Natural killer cell treated with Interleukin-12 subunit alpha and Interleukin-12 subunit beta and Interleukin-15 and Interleukin-18, amount 100 ng/mL, for 72 hours (primary cell): Measurements from ENCODE around the gene PLA2G2C. TPM values are rescaled to one million over a fixed set of nuclear protein-coding genes. Genes with fewer than 3 reads are reported as not detected.
A peak's percentile ranks its signal among the peaks of the same experiment; 100 is the strongest.

Source experiments
- ATAC-seq, 2 donors: fragments of 150-1000 bp; cut with Tn5 transposase in 1 of 2; sonication (Bioruptor Pico), chemical (Tn5 transposase) in 1 of 2; 2 replicates each; pipeline ENCODE4 v1.10.0; 2021
- DNase-seq: peaks from one replicate; pipeline ENCODE4 v3.0.0; 2022; ENCODE audit warnings: low spot score
- H3K27ac Mint-ChIP-seq, 2 donors: 1 replicate in 1 of 2; 2 replicates in 1 of 2; pipeline ENCODE4 v1.8.0; 2022; ENCODE audit warnings: mixed read lengths in 2 of 2, mild to moderate bottlenecking in 1 of 2, moderate library complexity in 1 of 2
- H3K27me3 Mint-ChIP-seq, 2 donors: 1 replicate in 1 of 2; 2 replicates in 1 of 2; pipeline ENCODE4 v1.8.0; 2022; ENCODE audit warnings: mixed read lengths in 2 of 2
- H3K36me3 Mint-ChIP-seq: one replicate; pipeline ENCODE4 v1.8.0; 2022; ENCODE audit warnings: mixed read lengths
- H3K4me1 Mint-ChIP-seq, 2 donors: 1 replicate in 1 of 2; 2 replicates in 1 of 2; pipeline ENCODE4 v1.8.0; 2022; ENCODE audit warnings: low read depth in 2 of 2, mixed read lengths in 2 of 2, mild to moderate bottlenecking in 1 of 2
- H3K4me3 Mint-ChIP-seq: one replicate; pipeline ENCODE4 v1.8.0; 2022; ENCODE audit warnings: mixed read lengths
- H3K9me3 Mint-ChIP-seq: 2 replicates; pipeline ENCODE4 v1.8.0; 2022; ENCODE audit warnings: mixed read lengths
- total RNA-seq, 2 donors: library from RNA; stranded (reverse); gene quantifications; one replicate each; pipeline ENCODE4 v1.2.3, GENCODE V29; 2022

Gene PLA2G2C
- total RNA-seq, 2 donors from 2014 or later, result 0.17 TPM; not detected in 1

GRCh38 chr1:20149601-20150325, 36.6 kb downstream of the PLA2G2C start:
- Mint-ChIP-seq H3K27me3 (no peaks in the 10 kb centered on the region), H3K4me1 (peaks cover 10 to 13% of the 10 kb centered on the region in 2 donors), H3K9me3 (no peaks in the 10 kb centered on the region), H3K4me3 (no peak overlapping the region), H3K27ac (no peak overlapping the region), H3K36me3 (no peaks in the 10 kb centered on the region)
- DNase-seq (peak; percentile 22), ATAC-seq (no peak)

GRCh38 chr1:20148571-20149500, 37.5 kb downstream of the PLA2G2C start:
- Mint-ChIP-seq H3K4me1 (peaks cover 5 to 7% of the 10 kb centered on the region in 2 donors), H3K27ac (no peak overlapping the region), H3K4me3 (no peak overlapping the region), H3K27me3 (no peaks in the 10 kb centered on the region), H3K9me3 (no peaks in the 10 kb centered on the region), H3K36me3 (no peaks in the 10 kb centered on the region)
- peak; percentile 47 for DNase-seq
- no peak for ATAC-seq

GRCh38 chr1:20147846-20148570, 38.3 kb downstream of the PLA2G2C start:
- H3K27ac Mint-ChIP-seq, result no peak overlapping the region
- H3K9me3 Mint-ChIP-seq, result no peaks in the 10 kb centered on the region
- peaks cover 5 to 7% of the 10 kb centered on the region in 2 donors for H3K4me1 Mint-ChIP-seq
- no peak for ATAC-seq
- H3K27me3 Mint-ChIP-seq, result no peaks in the 10 kb centered on the region
- H3K4me3 Mint-ChIP-seq, result no peak overlapping the region
- H3K36me3 Mint-ChIP-seq, result no peaks in the 10 kb centered on the region
- DNase-seq, result no peak

- no peaks in the 10 kb centered on the region for H3K27me3 Mint-ChIP-seq
- H3K27ac Mint-ChIP-seq, result no peak overlapping the region
- H3K4me1 Mint-ChIP-seq, result no peaks in the 10 kb centered on the region
- no peaks in the 10 kb centered on the region for H3K9me3 Mint-ChIP-seq
- ATAC-seq (no peak), DNase-seq (no peak)
- no peaks in the 10 kb centered on the region for H3K36me3 Mint-ChIP-seq
- no peak overlapping the region for H3K4me3 Mint-ChIP-seq
Observed at GRCh38 chr1:20143734-20144565, 42.4 kb downstream of the PLA2G2C start.

GRCh38 chr1:20143318-20143717, 43.0 kb downstream of the PLA2G2C start:
- ATAC-seq (no peak), DNase-seq (no peak)
- H3K27me3 Mint-ChIP-seq, result no peaks in the 10 kb centered on the region
- no peaks in the 10 kb centered on the region for H3K36me3 Mint-ChIP-seq
- H3K27ac Mint-ChIP-seq, result no peak overlapping the region
- no peaks in the 10 kb centered on the region for H3K4me1 Mint-ChIP-seq
- H3K4me3 Mint-ChIP-seq, result no peak overlapping the region
- no peaks in the 10 kb centered on the region for H3K9me3 Mint-ChIP-seq

- Mint-ChIP-seq H3K27ac (no peak overlapping the region), H3K27me3 (peaks cover 0 to 3% of the 10 kb centered on the region in 2 donors), H3K4me1 (no peaks in the 10 kb centered on the region), H3K36me3 (no peaks in the 10 kb centered on the region), H3K9me3 (no peaks in the 10 kb centered on the region), H3K4me3 (no peak overlapping the region)
- no peak for DNase-seq
- no peak for ATAC-seq
Observed at GRCh38 chr1:20142001-20142710, 44.2 kb downstream of the PLA2G2C start.

GRCh38 chr1:20141466-20141865, 44.9 kb downstream of the PLA2G2C start:
- no peak for ATAC-seq
- Mint-ChIP-seq H3K36me3 (no peaks in the 10 kb centered on the region), H3K4me1 (no peaks in the 10 kb centered on the region), H3K27me3 (peaks cover 0 to 3% of the 10 kb centered on the region in 2 donors), H3K27ac (no peak overlapping the region), H3K9me3 (no peaks in the 10 kb centered on the region), H3K4me3 (no peak overlapping the region)
- DNase-seq, result no peak

GRCh38 chr1:20141001-20141400, 45.3 kb downstream of the PLA2G2C start:
- DNase-seq (no peak), ATAC-seq (no peak)
- no peak overlapping the region for H3K4me3 Mint-ChIP-seq
- H3K4me1 Mint-ChIP-seq, result no peaks in the 10 kb centered on the region
- H3K36me3 Mint-ChIP-seq, result no peaks in the 10 kb centered on the region
- no peaks in the 10 kb centered on the region for H3K9me3 Mint-ChIP-seq
- H3K27me3 Mint-ChIP-seq, result peaks cover 0 to 3% of the 10 kb centered on the region in 2 donors
- H3K27ac Mint-ChIP-seq, result no peak overlapping the region

GRCh38 chr1:20139776-20140612, 46.3 kb downstream of the PLA2G2C start:
- no peak for DNase-seq
- no peaks in the 10 kb centered on the region for H3K4me1 Mint-ChIP-seq
- ATAC-seq, result no peak
- no peak overlapping the region for H3K4me3 Mint-ChIP-seq
- H3K27ac Mint-ChIP-seq, result no peak overlapping the region
- no peaks in the 10 kb centered on the region for H3K36me3 Mint-ChIP-seq
- peaks cover 0 to 3% of the 10 kb centered on the region in 2 donors for H3K27me3 Mint-ChIP-seq
- no peaks in the 10 kb centered on the region for H3K9me3 Mint-ChIP-seq

GRCh38 chr1:20138961-20139550, 47.3 kb downstream of the PLA2G2C start, which contains the start of gene PLA2G2F:
TSS of gene PLA2G2F (plus strand) at chr1:20139323. CDS start at chr1:20139428, 105 bp downstream.
- Mint-ChIP-seq H3K9me3 (no peaks in the 10 kb centered on the region), H3K27me3 (peaks cover 4 to 5% of the 10 kb centered on the region in 2 donors), H3K27ac (no peak within 1 kb of the TSS), H3K4me3 (no peak within 1 kb of the TSS), H3K4me1 (no peaks in the 10 kb centered on the region), H3K36me3 (no peaks in the 10 kb centered on the region)
- DNase-seq, result no peak
- no peak for ATAC-seq

- Mint-ChIP-seq H3K9me3 (no peaks in the 10 kb centered on the region), H3K4me1 (no peaks in the 10 kb centered on the region), H3K4me3 (no peak overlapping the region), H3K27me3 (peaks cover 7% of the 10 kb centered on the region in 2 donors), H3K27ac (no peak overlapping the region), H3K36me3 (no peaks in the 10 kb centered on the region)
- no peak for DNase-seq
- ATAC-seq, result no peak
Observed at GRCh38 chr1:20138346-20138745, 48.0 kb downstream of the PLA2G2C start.
